ENCODE measurements around the gene LMOD3. TPM values are rescaled to one million over a fixed set of nuclear protein-coding genes. Genes with fewer than 3 reads are reported as not detected.

The LMOD3 gene
- total and polyA plus RNA-seq, 9 of the 15 experiments (the other 6 are each of a cell fraction or from before 2014, with no cell fraction given), result 0.03 TPM; not detected in 8

DNA sequence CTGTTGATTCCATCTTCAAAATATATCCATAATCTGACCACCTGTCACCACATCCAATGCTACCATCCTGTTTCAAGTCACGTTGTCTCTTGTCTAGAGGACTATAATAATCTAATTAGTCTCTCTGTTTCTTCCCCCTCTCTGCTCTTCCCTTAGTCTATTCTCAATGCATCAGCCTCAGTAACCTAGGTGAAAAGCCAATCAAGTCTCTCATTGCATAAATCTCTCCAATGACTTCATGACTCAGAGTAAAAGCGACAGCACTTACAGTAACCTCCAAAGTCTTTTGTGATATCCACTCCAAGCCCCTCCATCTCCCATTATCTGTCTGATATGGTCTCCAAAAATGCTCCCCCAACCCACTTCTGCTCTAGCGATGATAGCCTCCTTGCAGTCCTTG is 49.5 kb downstream of the LMOD3 start:
- in situ Hi-C loops (cut with MboI), result no loop called here
- ATAC-seq, result no peak
- Histone ChIP-seq H3K4me2 (ENCODE audit: insufficient read depth, low read length) (no peak overlapping the region), H3K4me1 (replicated peaks in 1 of 2; ENCODE audit: control insufficient read depth in 2 of 2, insufficient read depth in 2 of 2, low read length in 2 of 2) (no peaks in the 10 kb centered on the region; a peak in 3 of 5 replicates), H4K20me1 (replicated peaks; ENCODE audit: control insufficient read depth, insufficient read depth, low read length) (no peaks in the 10 kb centered on the region), H3K9me3 (replicated peaks; ENCODE audit: control insufficient read depth, insufficient read depth, low read depth, low read length) (no peaks in the 10 kb centered on the region), H3K27me3 (ENCODE audit: control insufficient read depth in 2 of 2, insufficient read depth in 2 of 2, low read length in 2 of 2) (no peaks in the 10 kb centered on the region), H3K27ac (ENCODE audit: extremely low read depth, low read depth, low read length) (no peak overlapping the region), H3K79me2 (ENCODE audit: control insufficient read depth, insufficient read depth, low read length) (peaks cover 8% of the 10 kb centered on the region), H3K9ac (ENCODE audit: insufficient read depth in 1 of 2, low read depth in 2 of 2, low read length in 2 of 2) (no peak overlapping the region), H3K9me1 (ENCODE audit: control insufficient read depth, insufficient read depth, low read length) (no peaks in the 10 kb centered on the region), H3K36me3 (ENCODE audit: control insufficient read depth, insufficient read depth, low read length) (peaks cover 17% of the 10 kb centered on the region; the same call in 1 of the 3 replicates), H3K4me3 (no peak overlapping the region), H2AFZ (ENCODE audit: low read depth, low read length) (no peak overlapping the region)
- ChIA-PET POLR2A (interaction anchor here (0.9 kb wide), 1 partner anchor 13 kb away, joined by 3 read pairs; no protein-coding TSS in a partner anchor), CTCF (ENCODE audit: low intra/inter-chr PET ratio) (no interaction called here)
- DNase-seq (ENCODE audit: extremely low read depth in 1 of 4, low spot score in 3 of 4), result no peak
- intact Hi-C loops (cut with micrococcal nuclease), result no loop called here
- no peak for FAIRE-seq
- no TSS peak for BruUV-seq (replicated peaks)
- WGBS (ENCODE audit: insufficient coverage, low coverage, missing lambda C conversion rate), result 56% methylated on average over 3 of the region's 3 CpGs
- TF ChIP-seq ZNF431 (CRISPR knock-in tag; IDR thresholded peaks at IDR 0.05) (no peak), CHAMP1 (IDR thresholded peaks at IDR 0.05) (no peak), HDGF (IDR thresholded peaks at IDR 0.05) (no peak), MYBL2 (IDR thresholded peaks at IDR 0.05; ENCODE audit: low read depth) (no peak), MYBL2 (CRISPR knock-in tag; IDR thresholded peaks at IDR 0.05; ENCODE audit: borderline replicate concordance) (no peak), ZBTB1 (CRISPR knock-in tag; IDR thresholded peaks at IDR 0.05; ENCODE audit: borderline replicate concordance, low read depth) (no peak), ZNF778 (CRISPR knock-in tag; IDR thresholded peaks at IDR 0.05) (no peak), ZNF586 (CRISPR knock-in tag; conservative IDR thresholded peaks at IDR 0.05) (no peak), SMAD1 (IDR thresholded peaks at IDR 0.05; ENCODE audit: low read depth, low read length, partially characterized antibody) (no peak), ZNF764 (CRISPR knock-in tag; IDR thresholded peaks at IDR 0.05; ENCODE audit: low read depth) (no peak), ZNF695 (CRISPR knock-in tag; IDR thresholded peaks at IDR 0.05) (no peak), ZNF717 (CRISPR knock-in tag; IDR thresholded peaks at IDR 0.05) (no peak), ZBTB8A (IDR thresholded peaks at IDR 0.05; ENCODE audit: partially characterized antibody) (no peak), SRF (CRISPR knock-in tag; IDR thresholded peaks at IDR 0.05) (no peak)
- TF ChIP-seq, protein P1, sequence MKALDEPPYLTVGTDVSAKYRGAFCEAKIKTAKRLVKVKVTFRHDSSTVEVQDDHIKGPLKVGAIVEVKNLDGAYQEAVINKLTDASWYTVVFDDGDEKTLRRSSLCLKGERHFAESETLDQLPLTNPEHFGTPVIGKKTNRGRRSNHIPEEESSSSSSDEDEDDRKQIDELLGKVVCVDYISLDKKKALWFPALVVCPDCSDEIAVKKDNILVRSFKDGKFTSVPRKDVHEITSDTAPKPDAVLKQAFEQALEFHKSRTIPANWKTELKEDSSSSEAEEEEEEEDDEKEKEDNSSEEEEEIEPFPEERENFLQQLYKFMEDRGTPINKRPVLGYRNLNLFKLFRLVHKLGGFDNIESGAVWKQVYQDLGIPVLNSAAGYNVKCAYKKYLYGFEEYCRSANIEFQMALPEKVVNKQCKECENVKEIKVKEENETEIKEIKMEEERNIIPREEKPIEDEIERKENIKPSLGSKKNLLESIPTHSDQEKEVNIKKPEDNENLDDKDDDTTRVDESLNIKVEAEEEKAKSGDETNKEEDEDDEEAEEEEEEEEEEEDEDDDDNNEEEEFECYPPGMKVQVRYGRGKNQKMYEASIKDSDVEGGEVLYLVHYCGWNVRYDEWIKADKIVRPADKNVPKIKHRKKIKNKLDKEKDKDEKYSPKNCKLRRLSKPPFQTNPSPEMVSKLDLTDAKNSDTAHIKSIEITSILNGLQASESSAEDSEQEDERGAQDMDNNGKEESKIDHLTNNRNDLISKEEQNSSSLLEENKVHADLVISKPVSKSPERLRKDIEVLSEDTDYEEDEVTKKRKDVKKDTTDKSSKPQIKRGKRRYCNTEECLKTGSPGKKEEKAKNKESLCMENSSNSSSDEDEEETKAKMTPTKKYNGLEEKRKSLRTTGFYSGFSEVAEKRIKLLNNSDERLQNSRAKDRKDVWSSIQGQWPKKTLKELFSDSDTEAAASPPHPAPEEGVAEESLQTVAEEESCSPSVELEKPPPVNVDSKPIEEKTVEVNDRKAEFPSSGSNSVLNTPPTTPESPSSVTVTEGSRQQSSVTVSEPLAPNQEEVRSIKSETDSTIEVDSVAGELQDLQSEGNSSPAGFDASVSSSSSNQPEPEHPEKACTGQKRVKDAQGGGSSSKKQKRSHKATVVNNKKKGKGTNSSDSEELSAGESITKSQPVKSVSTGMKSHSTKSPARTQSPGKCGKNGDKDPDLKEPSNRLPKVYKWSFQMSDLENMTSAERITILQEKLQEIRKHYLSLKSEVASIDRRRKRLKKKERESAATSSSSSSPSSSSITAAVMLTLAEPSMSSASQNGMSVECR (CRISPR knock-in tag; IDR thresholded peaks at IDR 0.05), result no peak
- TF ChIP-seq, protein P2, sequence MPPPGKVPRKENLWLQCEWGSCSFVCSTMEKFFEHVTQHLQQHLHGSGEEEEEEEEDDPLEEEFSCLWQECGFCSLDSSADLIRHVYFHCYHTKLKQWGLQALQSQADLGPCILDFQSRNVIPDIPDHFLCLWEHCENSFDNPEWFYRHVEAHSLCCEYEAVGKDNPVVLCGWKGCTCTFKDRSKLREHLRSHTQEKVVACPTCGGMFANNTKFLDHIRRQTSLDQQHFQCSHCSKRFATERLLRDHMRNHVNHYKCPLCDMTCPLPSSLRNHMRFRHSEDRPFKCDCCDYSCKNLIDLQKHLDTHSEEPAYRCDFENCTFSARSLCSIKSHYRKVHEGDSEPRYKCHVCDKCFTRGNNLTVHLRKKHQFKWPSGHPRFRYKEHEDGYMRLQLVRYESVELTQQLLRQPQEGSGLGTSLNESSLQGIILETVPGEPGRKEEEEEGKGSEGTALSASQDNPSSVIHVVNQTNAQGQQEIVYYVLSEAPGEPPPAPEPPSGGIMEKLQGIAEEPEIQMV (tag; conservative IDR thresholded peaks at IDR 0.05; ENCODE audit: low read depth), result no peak

All from K562 (cell line).